HUES48 (cell line): ENCODE results near the gene IL2RG.

Source experiments
- H3K27ac ChIP-seq: one replicate; pipeline ENCODE4 v1.7.0; 2013; ENCODE audit warnings: low read depth, low read length, inconsistent platforms
- H3K27me3 ChIP-seq: 2 replicates; pipeline ENCODE4 v1.6.1; 2013; ENCODE audit warnings: mild to moderate bottlenecking, low read length; ENCODE audit not compliant: control insufficient read depth, insufficient read depth
- H3K36me3 ChIP-seq: 2 replicates; pipeline ENCODE4 v1.6.1; 2013; ENCODE audit warnings: low read length; ENCODE audit not compliant: control insufficient read depth, insufficient read depth
- H3K4me1 ChIP-seq: 2 replicates; pipeline ENCODE4 v1.6.1; 2013; ENCODE audit warnings: mild to moderate bottlenecking, low read length; ENCODE audit not compliant: control insufficient read depth, insufficient read depth
- H3K4me3 ChIP-seq: 2 replicates; pipeline ENCODE4 v1.5.1; 2013; ENCODE audit warnings: mild to moderate bottlenecking, low read depth, low read length
- H3K9ac ChIP-seq: 2 replicates; pipeline ENCODE4 v1.6.1; 2013; ENCODE audit warnings: mild to moderate bottlenecking, low read depth, low read length, moderate library complexity
- H3K9me3 ChIP-seq: 2 replicates; pipeline ENCODE4 v1.6.1; 2013; ENCODE audit warnings: low read length; ENCODE audit not compliant: control insufficient read depth, insufficient read depth

The IL2RG gene

GRCh38 chrX:71111141-71111843 is at the start of gene IL2RG:
Gene IL2RG, minus strand, starts transcription at chrX:71111577. Its CDS starts 38 bp downstream, at chrX:71111539.
- Histone ChIP-seq H3K9ac (no peak within 1 kb of the TSS), H3K27ac (no peak within 1 kb of the TSS), H3K4me3 (no peak within 1 kb of the TSS)

GRCh38 chrX:71160475-71160874 is 49.1 kb upstream of the IL2RG start:
- Histone ChIP-seq H3K9me3 (peaks cover 31% of the 10 kb centered on the region), H3K36me3 (peaks cover 6% of the 10 kb centered on the region; the same call in 1 of the 2 replicates), H3K27me3 (no peaks in the 10 kb centered on the region), H3K27ac (no peak overlapping the region), H3K4me3 (no peak overlapping the region), H3K4me1 (no peaks in the 10 kb centered on the region), H3K9ac (no peak overlapping the region)

More at GRCh38 chrX:71111141-71111843, at the start of gene IL2RG:
- Histone ChIP-seq H3K9me3 (peaks cover 45% of the 10 kb centered on the region), H3K4me1 (no peaks in the 10 kb centered on the region), H3K27me3 (peaks cover 34% of the 10 kb centered on the region), H3K36me3 (no peaks in the 10 kb centered on the region)

DNA sequence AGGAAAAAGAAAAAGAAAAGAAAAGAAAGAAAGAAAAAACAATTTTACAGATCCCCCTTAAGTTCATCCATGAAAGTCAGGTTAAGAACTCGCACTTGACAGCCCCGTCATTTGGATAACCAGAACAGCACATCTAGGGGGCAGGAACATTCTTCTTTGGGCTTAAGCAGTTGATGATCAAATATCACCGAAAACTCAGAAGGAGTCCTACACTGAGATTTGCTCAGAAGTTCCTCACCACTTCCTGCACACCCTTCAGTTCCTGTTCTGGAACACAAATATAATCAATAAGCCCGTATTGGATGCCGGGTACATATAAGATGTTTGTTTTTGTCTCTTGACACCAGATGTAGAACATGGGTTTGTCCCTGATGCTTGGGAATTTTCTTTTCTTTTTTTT is 48.0 kb upstream of the IL2RG start:
- Histone ChIP-seq H3K9ac (no peak overlapping the region), H3K9me3 (peaks cover 33% of the 10 kb centered on the region), H3K4me3 (no peak overlapping the region), H3K4me1 (no peaks in the 10 kb centered on the region), H3K27me3 (no peaks in the 10 kb centered on the region), H3K27ac (no peak overlapping the region), H3K36me3 (peaks cover 6% of the 10 kb centered on the region; the same call in 1 of the 2 replicates)

DNA sequence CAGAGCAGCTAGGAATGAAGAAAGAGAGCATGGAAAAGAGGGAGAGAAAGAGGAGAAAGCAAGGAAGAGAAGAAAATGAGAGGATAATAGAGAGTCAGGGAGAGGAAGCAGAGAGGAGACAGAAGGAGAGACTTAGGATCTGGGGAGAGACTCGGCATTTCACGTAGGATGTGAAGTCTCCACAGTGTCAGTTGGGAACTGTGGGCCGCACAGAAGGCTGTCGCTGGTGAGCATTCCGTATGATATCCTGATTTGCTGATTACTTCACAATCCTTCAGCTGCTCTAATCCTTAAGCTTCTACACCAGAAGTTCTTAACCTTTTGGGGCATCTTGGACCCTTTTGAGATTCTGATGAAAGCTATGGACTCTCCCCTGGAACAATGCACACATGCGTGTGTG is 47.2 kb upstream of the IL2RG start:
- Histone ChIP-seq H3K9me3 (peaks cover 26% of the 10 kb centered on the region), H3K27me3 (no peaks in the 10 kb centered on the region), H3K9ac (no peak overlapping the region), H3K4me3 (no peak overlapping the region), H3K4me1 (no peaks in the 10 kb centered on the region), H3K36me3 (peaks cover 6% of the 10 kb centered on the region; the same call in 1 of the 2 replicates), H3K27ac (no peak overlapping the region)

- no peaks in the 10 kb centered on the region for H3K27me3 ChIP-seq
- H3K36me3 ChIP-seq: peaks cover 6% of the 10 kb centered on the region; the same call in 1 of the 2 replicates
- no peak overlapping the region for H3K27ac ChIP-seq
- peaks cover 26% of the 10 kb centered on the region for H3K9me3 ChIP-seq
- no peak overlapping the region for H3K4me3 ChIP-seq
- H3K4me1 ChIP-seq: no peaks in the 10 kb centered on the region
- no peak overlapping the region for H3K9ac ChIP-seq
Measured at GRCh38 chrX:71154641-71155040, 43.3 kb upstream of the IL2RG start.

GRCh38 chrX:71154196-71154595 is 42.8 kb upstream of the IL2RG start:
- no peaks in the 10 kb centered on the region for H3K4me1 ChIP-seq

GRCh38 chrX:71151366-71151765 is 40.0 kb upstream of the IL2RG start:
- Histone ChIP-seq H3K4me1 (peaks cover 3% of the 10 kb centered on the region; the same call in 1 of the 2 replicates), H3K27me3 (no peaks in the 10 kb centered on the region), H3K4me3 (no peak overlapping the region), H3K36me3 (peaks cover 5% of the 10 kb centered on the region; the same call in 1 of the 2 replicates), H3K27ac (no peak overlapping the region), H3K9ac (no peak overlapping the region), H3K9me3 (peaks cover 34% of the 10 kb centered on the region)

More at GRCh38 chrX:71154196-71154595, 42.8 kb upstream of the IL2RG start:
- Histone ChIP-seq H3K27me3 (no peaks in the 10 kb centered on the region), H3K36me3 (peaks cover 6% of the 10 kb centered on the region; the same call in 1 of the 2 replicates), H3K27ac (no peak overlapping the region), H3K4me3 (no peak overlapping the region), H3K9ac (no peak overlapping the region), H3K9me3 (peaks cover 30% of the 10 kb centered on the region)

- Histone ChIP-seq H3K9ac (no peak overlapping the region), H3K9me3 (peaks cover 24% of the 10 kb centered on the region; the same call in 1 of the 2 replicates), H3K27ac (no peak overlapping the region), H3K4me1 (peaks cover 9% of the 10 kb centered on the region; the same call in 1 of the 2 replicates), H3K36me3 (no peaks in the 10 kb centered on the region), H3K27me3 (no peaks in the 10 kb centered on the region), H3K4me3 (no peak overlapping the region)
Measured at GRCh38 chrX:71148278-71148663, 36.9 kb upstream of the IL2RG start.

DNA sequence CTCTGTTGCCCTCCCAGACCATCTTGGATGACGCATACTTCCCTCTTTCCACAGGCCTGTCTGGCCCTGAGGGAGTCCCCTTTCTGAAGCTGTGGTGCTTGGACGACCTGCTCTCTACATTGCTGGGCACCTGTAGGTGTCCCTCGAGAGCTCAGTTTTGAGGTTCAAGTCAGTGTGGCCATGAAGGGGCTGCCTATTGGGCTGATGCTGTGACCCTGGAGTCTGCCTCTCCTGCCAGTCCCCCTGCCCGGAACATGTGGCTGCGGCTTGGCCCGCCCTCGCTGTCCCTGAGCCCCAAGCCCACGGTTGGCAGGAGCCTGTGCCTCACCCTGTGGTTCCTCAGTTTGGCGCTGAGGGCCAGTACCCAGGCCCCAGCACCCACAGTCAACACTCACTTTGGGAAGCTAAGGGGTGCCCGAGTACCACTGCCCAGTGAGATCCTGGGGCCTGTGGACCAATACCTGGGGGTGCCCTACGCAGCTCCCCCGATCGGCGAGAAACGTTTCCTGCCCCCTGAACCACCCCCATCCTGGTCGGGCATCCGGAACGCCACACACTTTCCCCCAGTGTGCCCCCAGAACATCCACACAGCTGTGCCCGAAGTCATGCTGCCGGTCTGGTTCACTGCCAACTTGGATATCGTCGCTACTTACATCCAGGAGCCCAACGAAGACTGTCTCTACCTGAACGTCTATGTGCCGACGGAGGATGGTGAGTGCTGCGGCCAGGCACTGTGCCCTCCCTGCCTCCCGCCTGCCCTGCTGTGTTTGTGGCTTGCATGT is 36.3 kb upstream of the IL2RG start:
- Histone ChIP-seq H3K27ac (no peak overlapping the region), H3K27me3 (no peaks in the 10 kb centered on the region), H3K36me3 (no peaks in the 10 kb centered on the region), H3K4me1 (peaks cover 9% of the 10 kb centered on the region; the same call in 1 of the 2 replicates), H3K9ac (no peak overlapping the region), H3K9me3 (peaks cover 24% of the 10 kb centered on the region; the same call in 1 of the 2 replicates), H3K4me3 (no peak overlapping the region)

GRCh38 chrX:71144651-71145050 is 33.3 kb upstream of the IL2RG start, which contains the start of gene NLGN3:
Gene NLGN3, plus strand, starts transcription at chrX:71144841. Its CDS starts 2,909 bp downstream, at chrX:71147750.
- Histone ChIP-seq H3K4me3 (peak within 1 kb of the TSS; percentile 71), H3K9ac (no peak within 1 kb of the TSS), H3K36me3 (0 out of 2 replicates have a peak, but pooled peaks cover 9% of the 10 kb centered on the region), H3K4me1 (peaks cover 9% of the 10 kb centered on the region; the same call in 1 of the 2 replicates), H3K27me3 (no peaks in the 10 kb centered on the region), H3K9me3 (peaks cover 31% of the 10 kb centered on the region; the same call in 1 of the 2 replicates), H3K27ac (no peak within 1 kb of the TSS)
